Stimulated activated CD8-positive, alpha-beta memory T cell treated with anti-CD3 and anti-CD28 coated beads, Interleukin-4, amount 100 ng/mL, for 1 hour (primary cell): ENCODE measurements around the gene BMP8A.
"Not testable (repeated sequence)": the region's sequence is repeated elsewhere in the genome, so short reads cannot be mapped to it uniquely, and the experiment has no call there.

ENCODE experiments used
- DNase-seq, 2 donors: peaks; one replicate each; pipeline ENCODE4 v3.0.0-alpha.2; 2020; ENCODE audit warnings: low read depth in 2 of 2, low spot score in 1 of 2

The BMP8A gene

GRCh38 chr1:39504436-39504835, 13.0 kb downstream of the BMP8A start:
- DNase-seq: not testable (repeated sequence)

- no peak for DNase-seq
These were observed 13.9 kb downstream of the BMP8A start for GRCh38 chr1:39505289-39505688.

- DNase-seq: no peak
These were observed 15.9 kb downstream of the BMP8A start for GRCh38 chr1:39507230-39507928.

GRCh38 chr1:39508266-39508665, 16.8 kb downstream of the BMP8A start:
- DNase-seq: no peak

DNA sequence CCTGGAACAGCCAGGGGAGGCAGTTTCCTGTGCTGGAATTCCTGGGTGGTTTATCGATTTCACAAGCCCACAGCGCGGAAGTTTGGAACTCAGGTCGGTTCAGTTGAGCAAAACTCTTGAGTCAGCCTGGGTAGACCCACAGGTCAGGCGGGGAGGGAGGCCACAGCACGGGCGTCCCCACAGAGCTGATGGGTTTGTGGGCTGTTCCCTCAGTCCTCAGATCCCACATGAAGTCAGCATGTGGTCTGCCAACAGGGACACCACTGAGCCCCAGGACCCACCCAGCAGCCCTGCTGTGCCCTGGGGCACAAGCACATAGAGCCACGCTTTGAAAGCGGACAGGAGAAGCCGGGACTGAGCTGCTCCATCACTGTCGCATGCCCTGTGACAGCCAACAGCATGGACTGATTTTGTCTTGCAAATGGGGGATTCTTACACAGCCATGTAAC, 17.4 kb downstream of the BMP8A start:
- no peak for DNase-seq

DNA sequence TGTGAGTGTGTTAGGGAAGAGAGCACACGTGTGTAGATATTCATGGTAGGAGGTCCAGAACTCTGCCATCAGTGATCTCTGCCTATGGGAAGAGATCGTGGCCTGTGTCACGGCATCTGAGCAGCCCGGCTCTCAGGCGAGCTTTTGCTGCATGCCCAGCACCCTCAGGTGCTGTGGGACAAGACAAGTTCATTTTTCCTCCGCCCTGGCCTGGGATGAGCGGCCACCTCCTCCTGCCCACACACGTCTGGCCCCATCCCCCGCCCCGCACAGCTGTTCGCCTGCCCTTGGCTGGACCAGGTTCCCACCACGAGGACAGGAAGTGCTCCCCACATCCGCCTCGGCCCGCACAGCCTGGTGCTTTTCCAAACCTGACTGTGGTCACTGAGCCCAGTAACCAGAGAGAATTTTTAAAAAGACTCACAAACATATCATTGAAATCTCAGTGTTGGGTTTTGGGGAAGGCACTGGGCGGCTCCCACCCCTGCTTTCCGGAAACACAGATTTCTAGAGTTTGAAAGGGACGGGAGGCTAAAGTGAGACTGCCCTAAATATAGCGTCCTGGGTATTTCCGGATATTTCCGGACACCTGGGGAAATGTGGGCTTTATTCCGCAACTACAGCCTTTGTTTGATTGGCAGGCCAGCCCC, 18.0 kb downstream of the BMP8A start:
- no peak for DNase-seq

GRCh38 chr1:39510570-39511186, 19.2 kb downstream of the BMP8A start:
- not testable (repeated sequence) for DNase-seq

- not testable (repeated sequence) for DNase-seq
These were observed 20.0 kb downstream of the BMP8A start for GRCh38 chr1:39511477-39511876.

DNA sequence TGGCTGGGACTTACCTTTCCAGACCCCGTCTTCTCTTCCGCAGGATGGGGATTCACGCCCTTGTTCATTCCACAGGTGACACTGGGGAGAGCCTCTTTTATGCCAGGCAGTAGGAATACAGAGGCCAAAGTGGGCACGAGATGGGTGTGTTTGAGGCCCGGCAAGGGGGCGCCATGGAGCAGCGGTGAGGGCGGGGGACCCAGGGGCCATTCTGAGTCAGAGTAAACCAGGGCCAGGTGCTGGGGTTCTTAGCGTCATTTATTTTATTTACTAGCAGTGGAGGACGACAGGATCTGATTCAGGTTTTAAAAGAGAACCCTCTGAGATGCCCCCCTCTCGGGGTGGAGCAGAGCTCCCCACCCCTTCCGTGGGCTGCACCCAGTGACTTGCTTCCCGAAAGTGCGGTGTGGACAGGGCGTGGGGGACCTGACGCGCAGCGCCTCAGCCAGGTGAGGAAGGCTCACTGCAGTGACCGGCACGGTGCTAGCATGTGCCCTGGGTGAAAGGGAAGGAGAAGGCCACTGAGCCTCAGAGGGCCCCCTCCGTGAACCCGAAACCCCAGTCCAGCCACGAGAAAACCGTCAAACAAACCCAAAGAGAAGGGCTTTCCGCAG, 20.9 kb downstream of the BMP8A start:
- not testable (repeated sequence) for DNase-seq

GRCh38 chr1:39514710-39515124, 23.3 kb downstream of the BMP8A start:
- DNase-seq: not testable (repeated sequence)

GRCh38 chr1:39515131-39516086, 24.0 kb downstream of the BMP8A start:
- DNase-seq: not testable (repeated sequence)

GRCh38 chr1:39516841-39517240, 25.4 kb downstream of the BMP8A start:
- DNase-seq: not testable (repeated sequence)

- not testable (repeated sequence) for DNase-seq
These were observed 26.5 kb downstream of the BMP8A start for GRCh38 chr1:39517936-39518335.

DNA sequence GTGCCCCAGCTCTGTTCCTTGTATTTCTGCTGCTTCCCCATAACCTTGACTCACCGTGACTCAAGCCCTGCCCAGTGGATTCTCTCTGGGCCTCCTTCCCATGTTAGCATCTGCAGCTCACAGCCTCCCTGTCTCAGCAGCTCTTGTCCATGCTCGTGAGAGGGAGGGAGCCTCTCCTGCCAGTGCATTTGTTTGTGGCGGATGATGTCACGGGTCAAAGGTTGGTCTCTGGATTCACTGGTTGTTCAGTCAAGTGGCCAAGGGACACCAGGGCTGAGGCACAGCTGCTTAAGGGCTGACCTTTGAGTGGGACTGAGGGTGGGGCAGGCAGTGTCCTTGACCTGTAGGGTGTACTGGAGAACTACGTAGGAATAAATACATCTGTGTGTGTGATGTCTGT, 27.9 kb downstream of the BMP8A start:
- not testable (repeated sequence) for DNase-seq

GRCh38 chr1:39522221-39522620, 30.8 kb downstream of the BMP8A start:
- DNase-seq: not testable (repeated sequence)

GRCh38 chr1:39522661-39523567, 31.5 kb downstream of the BMP8A start:
- no peak for DNase-seq

- no peak for DNase-seq
These were observed 32.7 kb downstream of the BMP8A start for GRCh38 chr1:39524171-39524570.

DNA sequence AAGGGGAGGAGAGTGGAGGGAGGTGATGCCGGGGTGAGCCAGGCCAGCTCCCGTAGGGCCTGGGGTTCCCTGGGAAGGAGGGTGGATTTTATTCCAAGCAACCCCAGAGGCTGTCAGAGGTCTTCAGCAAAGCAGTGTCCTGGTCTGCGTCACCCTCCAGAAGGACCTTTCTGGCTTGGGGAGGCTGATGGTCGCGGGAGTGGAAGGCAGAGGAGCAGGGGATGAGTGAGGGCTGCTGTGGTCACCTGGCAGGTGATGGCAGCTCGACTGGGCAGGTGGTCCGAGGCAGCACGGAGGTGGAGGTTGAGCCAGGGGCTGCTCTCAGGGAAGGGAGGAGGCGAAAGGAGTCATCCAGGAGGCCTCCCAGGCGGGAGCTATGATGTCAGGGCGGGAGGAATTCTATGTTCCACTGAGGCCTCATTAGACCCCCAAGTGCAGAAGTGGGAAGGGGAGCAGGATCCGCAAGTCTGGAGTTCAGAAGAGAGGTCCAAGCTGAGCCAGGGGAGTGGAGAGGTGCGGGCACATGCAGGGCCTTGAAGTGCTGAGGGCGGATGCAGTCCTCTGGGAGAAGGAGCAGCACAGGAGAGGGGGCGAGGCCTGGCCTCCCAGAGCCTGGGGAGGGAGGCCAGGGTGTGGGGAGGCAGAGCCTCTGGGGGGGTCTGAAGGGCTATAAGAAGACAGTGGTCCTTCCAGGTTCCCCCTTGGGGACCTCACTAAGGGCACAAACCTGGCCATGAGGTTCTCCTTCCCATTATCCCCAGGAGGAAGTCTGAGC, 33.3 kb downstream of the BMP8A start:
- DNase-seq: no peak
